MM.1S (cell line): ENCODE data around the gene SLC7A6.

Experiments
- EZH2 ChIP-seq: fragments of 300-600 bp; sonication (generic); optimal IDR thresholded peaks from 2 replicates; pipeline ENCODE3; 2017; ENCODE audit warnings: low read depth, mild to moderate bottlenecking, antibody characterized with exemption, low read length, mixed read lengths
- EZH2phosphoT487 ChIP-seq: fragments of 300-600 bp; sonication (generic); IDR thresholded peaks from 2 replicates; pipeline ENCODE4 v1.6.1; 2018; ENCODE audit warnings: antibody characterized with exemption, low read length
- TF ChIP-seq, protein P1 (sequence below): fragments of 300-600 bp; sonication (generic); IDR thresholded peaks from 2 replicates; pipeline ENCODE4 v1.5.1; 2016; ENCODE audit warnings: antibody characterized with exemption, low read length, mixed read lengths

DNA sequence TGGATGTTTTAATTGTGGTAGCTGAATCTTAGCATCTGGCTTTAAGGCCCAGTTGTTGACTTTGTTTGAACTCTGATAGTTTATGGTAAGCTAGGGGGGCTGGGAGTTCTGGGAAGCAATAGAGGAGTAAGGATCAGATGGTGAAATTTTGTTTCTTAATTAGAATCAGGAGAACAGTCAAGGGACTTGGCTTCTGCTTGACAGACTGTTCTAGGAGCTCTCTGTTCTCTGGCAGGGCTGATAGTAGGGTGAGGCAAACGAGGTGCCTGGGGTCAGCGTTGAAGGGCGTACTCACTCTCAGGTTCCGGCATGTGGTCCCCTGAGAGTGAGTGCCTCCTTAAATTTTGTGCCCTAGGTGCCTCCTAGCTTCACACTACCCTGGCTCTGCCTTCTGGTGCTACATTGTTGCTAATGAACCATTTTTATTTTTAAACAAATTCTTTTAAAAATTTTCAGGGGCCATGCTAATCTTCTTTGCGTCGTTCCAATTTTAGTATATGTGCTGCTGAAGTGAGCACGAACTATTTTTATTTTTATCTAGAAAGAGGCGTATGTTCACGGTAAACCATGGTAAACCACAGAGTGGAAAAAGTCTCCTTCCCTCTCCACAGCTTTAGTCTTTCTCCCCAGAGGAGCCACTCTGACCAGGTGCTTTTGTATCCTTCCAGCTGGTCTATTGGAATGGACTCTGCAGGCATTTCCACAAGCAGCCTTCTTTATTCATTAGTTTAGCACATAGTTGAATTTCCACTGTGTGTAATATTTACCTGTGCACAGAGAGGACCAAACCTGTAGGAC is 19.7 kb downstream of the SLC7A6 start:
- TF ChIP-seq EZH2 (no peak), EZH2phosphoT487 (no peak)
- TF ChIP-seq, protein P1, sequence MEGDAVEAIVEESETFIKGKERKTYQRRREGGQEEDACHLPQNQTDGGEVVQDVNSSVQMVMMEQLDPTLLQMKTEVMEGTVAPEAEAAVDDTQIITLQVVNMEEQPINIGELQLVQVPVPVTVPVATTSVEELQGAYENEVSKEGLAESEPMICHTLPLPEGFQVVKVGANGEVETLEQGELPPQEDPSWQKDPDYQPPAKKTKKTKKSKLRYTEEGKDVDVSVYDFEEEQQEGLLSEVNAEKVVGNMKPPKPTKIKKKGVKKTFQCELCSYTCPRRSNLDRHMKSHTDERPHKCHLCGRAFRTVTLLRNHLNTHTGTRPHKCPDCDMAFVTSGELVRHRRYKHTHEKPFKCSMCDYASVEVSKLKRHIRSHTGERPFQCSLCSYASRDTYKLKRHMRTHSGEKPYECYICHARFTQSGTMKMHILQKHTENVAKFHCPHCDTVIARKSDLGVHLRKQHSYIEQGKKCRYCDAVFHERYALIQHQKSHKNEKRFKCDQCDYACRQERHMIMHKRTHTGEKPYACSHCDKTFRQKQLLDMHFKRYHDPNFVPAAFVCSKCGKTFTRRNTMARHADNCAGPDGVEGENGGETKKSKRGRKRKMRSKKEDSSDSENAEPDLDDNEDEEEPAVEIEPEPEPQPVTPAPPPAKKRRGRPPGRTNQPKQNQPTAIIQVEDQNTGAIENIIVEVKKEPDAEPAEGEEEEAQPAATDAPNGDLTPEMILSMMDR: no peak
